Stimulated activated CD8-positive, alpha-beta memory T cell treated with anti-CD3 and anti-CD28 coated beads, Interleukin-12 subunit alpha, Interleukin-12 subunit beta, amount 100 ng/mL, for 4 hours (primary cell): Measurements from ENCODE around the gene APOA4.

Experiments used
- DNase-seq: peaks from one replicate; pipeline ENCODE4 v3.0.0-alpha.2; 2020; ENCODE audit warnings: low read depth

The APOA4 gene

DNA sequence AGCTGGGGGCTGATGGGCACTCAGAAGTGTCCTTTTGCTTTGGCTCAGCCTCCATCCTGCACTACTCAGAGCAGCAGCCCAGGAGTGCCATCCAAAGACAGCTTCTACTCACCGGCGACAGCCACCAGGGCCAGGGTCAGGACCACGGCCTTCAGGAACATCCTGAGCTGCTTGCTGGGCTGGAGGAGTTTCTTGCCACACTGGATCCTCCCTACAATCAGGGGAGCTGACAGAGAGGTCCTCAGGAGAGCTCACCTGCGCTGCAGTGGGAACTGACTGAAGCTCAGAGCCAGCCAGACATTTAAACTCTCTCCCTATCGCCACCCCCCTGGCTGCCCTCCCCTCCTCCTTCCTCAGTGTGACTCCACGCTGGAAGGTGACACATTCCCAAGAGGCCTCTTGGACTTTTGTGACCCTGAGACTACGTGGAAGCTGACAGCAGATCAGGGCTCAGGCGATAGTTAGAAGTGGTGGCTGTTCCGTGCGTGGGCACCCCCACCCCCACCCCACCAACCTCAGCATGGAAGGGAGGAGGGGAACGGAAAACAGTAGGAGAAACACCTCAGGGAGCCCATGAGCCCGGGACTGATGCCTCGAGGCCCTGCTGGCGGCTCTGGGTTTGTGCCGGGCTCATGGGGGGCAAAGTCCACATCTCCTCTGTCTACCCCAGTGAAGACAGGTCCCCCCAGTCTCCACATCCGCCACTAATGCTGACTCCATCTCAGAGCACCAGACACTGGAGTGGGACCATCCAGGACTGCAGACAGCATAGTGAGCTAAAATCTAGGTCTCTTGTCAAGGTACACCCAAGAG, at the start of gene APOA4:
Gene APOA4, minus strand, starts transcription at position 274 of the 813 bp plus-strand sequence. Its CDS starts 113 bp downstream, at position 161.
- no peak for DNase-seq

DNA sequence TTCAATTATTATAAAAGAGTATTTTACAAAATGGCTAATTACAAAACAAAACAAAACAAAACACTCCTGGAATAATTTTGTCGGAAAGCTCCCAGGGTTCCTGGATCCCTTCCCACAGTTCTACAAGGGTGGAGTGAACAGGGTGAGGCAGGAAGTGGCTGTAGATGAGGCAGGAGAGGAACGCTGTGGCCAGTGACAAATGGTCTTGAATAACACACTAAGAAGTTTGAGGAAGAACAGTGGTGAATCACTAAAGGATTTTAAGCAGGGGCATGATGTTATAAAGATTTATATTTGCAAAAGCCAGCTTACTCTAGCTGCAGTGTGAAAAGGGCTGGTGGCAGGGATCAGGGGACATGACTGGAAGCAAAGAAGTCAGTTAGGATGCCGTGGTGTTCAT, 48.1 kb upstream of the APOA4 start:
- no peak for DNase-seq

DNA sequence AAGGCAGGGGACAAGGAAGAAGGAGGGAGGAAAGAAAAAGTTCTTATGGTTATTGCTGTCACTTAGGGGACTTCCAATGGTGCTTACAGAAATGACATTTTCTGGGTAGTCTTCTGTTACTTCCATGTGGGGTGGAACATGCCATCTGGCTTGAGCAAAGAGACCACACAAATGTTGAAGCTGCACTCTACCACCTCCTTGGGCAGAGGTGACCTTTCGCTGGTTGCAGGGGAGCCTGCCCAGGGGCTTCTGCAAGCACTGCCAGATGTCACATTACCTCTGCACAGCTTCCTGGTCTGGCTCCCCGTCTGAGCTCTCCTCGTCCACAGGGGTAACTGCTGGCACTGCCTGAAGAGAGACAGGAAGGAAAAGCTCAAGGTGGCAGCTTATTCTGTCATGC, 47.0 kb upstream of the APOA4 start:
- DNase-seq = no peak

DNA sequence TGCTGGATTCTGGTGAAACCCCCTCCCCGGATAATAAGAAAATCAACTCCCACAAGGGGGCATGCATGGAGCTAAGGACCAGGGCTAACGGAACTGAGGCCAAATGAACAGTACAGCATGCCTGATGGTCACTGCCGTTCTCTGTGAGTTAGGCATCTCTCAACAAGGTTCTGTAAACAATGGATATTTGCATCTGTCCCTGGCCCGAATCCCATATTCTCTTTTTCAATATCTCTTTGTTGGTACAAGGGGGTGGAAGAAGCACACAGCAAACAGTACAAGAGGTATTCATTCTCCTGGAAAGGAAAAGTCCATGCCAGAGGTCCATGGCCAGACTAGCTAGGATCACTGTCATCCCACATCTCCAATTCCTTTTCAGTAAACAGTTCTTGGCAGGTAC, 46.5 kb upstream of the APOA4 start:
- DNase-seq = no peak

DNA sequence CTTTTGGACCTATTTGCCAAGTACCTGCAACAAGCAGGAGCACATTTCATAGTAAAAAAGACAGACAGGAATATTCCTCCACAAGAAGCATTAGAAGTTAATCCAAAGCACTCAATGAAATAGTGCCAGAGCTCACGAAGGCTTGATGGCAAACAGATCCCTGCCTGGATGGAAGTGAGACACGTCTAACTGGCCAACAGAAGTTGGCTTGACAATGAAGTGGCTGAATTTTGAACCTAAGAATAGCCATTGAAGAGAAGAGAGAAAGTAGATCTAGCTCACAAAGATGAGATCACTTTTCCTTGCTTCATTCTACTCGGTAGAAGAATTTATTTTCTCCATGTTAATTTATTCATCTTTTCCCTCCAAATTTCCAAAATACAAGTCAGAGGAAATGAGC, 45.0 kb upstream of the APOA4 start:
- DNase-seq = no peak

DNA sequence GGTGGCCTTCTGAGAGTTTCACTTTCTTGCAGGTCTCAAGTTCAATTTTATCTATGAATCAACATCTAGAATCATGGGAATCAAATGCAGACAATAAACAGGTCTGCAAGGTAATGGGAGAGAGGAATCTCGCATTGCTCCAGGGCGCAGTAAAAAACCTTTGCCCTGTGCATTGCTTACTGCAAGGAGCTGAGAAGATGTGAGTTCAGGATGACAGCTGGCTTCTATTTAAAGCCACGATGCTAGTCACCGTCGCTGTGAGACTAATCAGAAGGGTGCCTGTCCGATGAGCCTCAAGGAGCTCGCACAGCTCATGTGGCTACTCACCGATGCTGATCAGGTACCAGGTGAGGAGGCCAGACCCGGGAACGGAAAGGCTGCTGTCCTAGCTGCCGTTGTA, 44.5 kb upstream of the APOA4 start:
- no peak for DNase-seq

DNA sequence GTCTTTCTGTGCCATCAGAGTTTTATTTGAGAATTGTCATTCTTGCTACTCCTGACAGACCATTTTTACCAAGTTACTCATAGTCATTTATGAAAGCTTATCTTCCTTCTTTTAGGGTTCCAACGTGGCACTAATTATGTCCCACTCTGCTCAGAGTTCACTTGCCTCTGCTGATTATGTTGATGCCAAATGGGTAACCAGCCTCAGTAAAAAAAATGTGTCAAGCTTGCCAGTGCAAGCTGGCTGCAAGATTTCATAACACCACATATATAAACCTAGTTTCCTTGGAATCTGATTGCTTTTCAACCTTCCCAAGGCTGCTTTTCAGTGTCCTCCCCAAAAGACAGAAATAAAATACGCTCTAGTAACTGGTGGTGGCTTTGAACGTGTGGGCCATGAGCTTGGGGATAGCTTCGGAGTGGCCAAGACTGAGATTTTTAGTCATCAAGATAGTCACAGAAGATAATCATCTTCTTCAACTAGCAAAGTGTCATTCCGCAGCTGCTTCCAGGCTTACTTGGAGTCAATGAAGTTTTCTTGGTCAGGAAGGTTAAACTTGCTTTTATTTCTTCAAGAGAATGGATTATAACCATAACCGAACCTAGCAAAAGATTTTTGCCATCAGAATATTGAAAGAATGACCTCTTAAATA, 43.8 kb upstream of the APOA4 start:
- DNase-seq = no peak

DNA sequence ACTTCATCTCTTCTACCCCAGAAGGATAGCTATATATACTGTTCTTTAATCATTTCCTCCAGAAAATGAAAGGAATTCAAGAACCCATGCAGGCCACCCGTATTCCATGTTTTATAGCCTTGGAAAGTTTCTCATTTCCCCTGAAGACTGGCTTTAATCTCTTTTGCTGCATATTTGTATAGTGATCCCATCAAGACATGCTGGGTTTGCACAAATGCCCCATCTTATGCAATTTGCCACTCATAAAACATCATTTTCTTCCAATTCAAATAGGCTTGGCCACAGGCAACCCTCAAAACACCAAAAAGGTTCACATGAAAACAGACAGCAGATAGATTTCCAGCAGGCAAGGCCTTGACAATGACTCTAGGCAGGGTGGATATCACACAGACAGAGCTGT, 42.6 kb upstream of the APOA4 start:
- no peak for DNase-seq

DNA sequence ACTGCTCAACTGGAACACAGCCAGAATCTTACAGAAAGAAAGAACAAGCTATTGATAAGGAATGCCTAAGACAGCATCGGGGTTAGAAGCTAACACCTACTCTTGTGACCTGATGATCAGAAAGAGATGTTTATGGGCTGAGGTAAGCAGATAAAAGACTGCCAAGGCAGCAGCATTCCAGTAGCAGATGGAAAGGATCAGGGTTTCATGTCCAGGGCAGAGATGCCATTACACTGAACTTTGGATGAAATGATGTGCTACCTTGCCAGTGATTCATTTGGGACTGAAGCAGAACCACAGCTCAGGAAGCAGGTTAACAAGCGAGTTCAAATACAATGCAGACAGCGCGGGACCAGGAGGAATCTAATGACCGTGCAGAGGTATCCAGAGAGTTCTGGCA, 41.4 kb upstream of the APOA4 start:
- no peak for DNase-seq

DNA sequence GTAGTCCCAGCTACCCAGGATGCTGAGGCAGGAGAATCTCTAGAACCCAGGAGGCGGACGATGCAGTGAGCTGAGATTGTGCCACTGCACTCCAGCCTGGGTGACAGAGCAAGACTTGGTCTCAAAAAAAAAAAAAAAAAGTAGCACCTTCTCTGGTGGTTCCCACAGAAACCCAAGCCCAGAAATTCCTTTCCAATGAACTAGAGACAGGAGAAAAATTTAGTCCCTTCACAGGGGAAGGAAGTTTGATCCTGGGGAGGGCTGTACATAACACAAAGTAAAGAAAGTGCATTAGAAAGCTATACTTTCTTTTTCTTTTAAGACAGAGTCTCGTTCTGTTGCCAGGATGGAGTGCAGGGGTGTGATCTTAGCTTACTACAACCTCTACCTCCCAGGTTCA, 39.8 kb upstream of the APOA4 start:
- DNase-seq = no peak

DNA sequence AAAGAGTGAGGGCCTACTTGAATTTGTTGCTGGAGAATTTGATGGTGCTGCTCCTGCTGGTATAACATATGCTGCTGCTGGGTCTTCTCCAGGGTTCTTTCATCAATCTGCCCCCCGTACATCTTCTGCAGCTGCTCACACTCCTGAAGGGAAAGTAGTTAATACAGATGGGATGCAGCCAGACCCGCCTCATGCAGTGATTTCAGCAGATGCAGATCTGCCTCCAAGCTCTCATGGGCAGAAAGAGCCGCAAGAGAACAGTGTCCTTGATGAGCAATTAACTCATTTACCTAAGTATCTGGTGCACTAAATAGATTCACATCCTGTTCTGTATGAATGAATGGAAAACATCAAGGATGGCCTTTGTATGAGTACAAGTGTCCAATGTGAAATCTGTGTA, 39.1 kb upstream of the APOA4 start:
- DNase-seq = no peak

DNA sequence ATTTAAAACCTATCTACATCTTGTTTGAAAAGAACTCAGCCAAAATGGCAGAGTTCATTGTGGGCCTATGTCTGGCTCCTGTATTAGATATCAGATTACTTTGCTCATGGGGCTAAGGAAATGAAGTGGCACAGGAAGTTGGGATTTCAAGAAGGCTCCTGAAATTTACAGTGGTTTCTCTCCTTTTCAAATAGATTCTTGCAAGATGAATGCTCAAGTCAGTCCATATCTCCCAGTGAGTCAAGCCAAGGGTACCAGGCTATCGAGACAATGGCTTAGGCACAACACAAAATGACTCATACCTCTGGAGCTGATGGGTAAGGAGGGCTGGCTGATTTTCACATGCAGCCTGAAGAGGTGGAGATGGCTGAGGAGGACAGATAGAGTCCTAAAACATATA, 38.4 kb upstream of the APOA4 start:
- DNase-seq = no peak

DNA sequence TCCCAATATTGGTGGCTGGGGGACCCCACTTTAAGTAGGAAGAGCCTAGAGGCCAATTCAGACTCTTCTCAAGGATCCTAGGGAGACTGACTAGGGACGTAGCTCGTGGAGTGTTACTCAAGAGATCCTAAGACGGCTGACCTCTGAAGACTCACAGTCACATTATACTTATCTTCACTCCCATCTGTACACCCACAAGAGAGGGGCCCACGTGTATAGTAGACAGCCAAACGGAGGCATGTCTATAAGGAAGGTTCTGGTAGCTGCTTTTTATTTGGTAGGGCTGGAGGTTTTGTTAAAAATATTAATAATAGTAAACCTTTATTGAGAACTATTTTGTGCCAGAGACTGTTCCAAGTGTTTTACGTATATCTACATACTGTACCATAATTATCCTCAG, 37.2 kb upstream of the APOA4 start:
- no peak for DNase-seq

DNA sequence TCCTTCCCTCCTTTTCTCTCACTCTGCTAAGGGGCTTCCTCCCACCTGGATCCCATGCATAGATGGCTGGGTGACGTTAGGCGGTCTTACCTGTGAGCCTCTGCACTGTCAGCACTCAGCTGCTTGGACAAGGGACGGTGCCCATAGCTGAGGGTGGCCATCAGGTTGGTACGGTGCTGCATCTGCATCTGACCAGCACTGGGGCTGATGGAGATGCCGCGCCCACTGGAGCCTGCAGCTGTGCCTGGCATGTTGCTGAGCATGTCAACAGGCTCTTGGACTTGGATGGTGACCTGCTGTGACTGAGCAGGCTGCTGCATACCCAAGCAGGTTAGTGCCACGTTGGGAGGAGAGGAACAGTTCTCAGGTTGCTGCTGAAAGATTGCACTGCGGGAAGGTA, 36.1 kb upstream of the APOA4 start:
- no peak for DNase-seq

DNA sequence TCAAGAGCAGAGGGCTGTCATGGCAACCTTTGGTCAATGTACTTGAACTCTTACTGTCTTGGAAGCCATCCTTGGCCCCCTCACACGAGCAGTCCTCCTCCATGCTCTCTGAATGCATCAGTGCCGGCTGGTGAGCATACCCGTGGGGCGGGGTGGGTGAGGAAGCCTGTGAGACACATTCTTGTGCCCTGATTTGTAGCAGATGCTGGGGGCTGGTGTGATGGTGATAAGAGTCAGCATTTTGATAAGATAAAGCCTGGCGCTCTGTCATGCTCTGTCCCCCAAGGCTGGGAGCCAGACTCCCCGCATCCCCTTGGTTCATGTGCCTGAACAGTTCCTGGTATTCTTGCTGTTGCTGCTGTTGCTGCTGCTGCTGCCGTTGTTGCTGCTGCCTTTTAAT, 34.8 kb upstream of the APOA4 start:
- DNase-seq = no peak

DNA sequence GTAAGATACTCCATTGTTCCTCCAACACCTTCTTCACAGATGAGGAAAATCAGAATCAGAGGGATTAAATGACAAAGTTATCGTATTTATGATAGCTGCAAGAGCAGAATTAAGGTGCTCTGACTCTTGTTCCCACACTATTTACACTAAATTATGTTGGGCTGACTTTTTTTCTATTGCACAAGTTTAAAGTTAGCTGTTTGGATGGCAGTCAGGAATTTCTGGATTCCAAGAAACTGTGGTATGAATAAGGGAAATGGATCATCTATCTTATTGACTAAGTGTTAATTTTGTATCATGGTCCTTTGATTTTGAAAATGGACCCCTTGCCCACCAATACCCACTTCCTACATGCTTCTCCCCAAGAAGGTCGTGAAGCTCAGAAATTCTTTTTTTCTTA, 34.2 kb upstream of the APOA4 start:
- DNase-seq = no peak

DNA sequence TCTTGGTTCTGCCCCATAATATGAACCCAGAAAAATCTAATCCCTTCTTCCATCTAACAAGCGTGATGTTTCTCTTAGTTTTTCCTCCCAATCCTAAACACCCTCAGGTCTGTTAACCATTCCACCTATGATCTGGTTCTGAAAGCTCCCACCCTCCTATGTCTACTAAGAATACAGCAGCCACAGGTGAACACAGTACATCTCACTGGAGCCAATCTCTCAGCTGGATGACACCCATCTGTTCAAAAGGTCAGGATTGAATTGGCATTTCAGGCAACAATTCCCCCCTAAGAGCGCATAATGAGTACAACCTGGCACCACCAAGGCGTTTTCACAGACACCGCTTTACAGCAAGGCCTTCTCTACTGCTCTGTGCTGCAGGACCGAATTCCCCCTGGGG, 33.3 kb upstream of the APOA4 start:
- DNase-seq = no peak

DNA sequence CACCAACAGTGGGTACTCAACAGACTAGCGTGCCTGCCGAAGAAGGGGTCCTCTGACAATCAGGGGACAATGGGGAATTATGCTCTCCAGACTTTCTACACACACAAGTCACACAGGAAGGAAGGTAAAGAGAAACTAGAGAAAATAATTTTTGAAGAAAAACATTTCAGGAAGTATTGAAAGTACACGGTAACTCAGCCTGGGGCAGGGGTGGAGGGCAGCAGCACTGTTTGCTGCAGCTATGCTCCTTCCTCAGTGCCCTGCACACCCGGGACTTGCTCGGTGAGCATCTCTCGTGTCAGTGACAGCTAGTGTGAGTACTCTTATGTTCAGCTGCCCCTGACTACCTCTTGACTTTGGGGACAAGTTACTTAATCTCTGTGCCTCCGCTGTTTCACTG, 32.3 kb upstream of the APOA4 start:
- DNase-seq = no peak

DNA sequence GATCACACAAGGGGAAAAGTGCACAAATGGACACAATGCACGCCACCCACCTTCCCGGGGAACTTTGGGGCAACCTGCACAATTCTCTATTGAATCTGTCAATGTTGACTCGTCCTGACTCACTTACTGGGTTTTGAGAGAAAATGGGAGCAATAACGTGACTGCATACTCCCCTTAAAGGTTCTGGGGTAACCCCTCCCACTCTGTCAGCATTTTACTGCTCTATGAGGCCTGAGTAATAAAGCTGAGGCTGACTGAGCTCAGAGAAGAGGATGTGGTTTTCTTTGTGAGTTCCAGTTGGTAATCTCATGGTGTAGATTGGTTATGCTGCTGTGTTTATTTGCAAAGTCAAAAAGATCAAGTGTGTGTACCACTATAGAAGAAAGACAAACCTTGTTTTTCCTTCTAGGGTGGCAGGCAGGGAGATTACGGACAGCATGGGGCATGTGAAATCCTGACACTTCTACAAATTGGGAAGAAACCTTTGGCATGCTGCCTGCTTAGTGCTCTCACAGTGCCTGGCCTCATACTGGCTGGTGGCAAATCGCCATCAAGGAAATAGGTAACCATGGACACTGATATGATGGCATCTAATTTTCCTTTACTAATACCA, 30.5 kb upstream of the APOA4 start:
- DNase-seq = peak; percentile 25

DNA sequence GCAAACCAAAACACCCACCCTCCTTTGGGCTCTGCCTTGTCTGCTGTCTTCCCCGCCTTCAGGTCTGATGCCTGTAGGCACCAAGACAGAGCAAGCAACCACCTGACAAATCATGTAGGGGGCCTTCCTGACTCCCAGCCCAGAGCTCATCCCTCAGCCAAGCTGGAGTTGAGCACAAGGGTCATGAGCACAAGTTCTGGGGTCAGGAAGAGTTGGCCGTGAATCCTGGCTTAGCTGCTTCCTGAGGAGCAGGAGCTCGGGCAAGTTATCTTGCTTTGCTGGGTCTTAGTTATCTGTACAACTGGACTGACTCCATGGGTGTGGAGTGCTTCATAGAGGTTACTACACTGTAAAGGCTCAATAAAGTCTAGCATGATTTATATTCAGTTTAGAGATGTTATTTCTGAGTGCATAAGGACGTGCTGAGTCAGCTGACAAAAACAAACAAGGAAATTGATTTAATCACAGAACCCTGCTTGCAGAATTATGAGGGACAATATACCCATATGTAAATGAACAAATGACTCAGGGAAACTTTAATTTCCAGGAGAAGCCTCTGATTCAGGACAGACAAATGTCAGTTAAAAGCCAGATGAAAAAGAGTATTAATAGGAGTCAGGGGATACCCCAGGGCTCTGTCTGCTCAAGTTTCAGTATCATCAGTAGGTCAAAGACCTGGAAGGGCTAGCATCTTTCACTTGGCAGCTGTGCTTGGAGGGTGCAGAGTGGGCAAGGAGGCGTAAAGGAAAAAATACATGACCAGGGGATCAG, 29.3 kb upstream of the APOA4 start:
- DNase-seq = no peak

DNA sequence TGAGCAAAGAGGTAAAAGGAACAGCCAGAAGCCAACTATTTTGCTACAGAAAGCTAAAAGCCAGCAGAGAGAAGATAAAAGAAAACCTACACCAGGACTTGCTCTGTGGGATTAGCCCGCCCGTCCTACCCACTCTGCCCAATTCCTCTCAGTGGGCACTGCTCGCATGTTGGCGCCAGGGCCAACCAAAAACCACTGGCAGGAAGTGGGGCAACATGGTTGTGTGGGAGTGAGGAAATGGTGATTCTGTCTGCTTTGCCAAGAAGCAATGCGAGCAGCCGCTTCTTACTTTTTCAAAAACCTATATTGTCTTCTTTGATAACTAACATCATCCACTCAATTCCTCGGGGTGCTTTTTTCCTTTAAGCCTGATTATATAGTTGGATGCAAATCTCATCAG, 28.5 kb upstream of the APOA4 start:
- DNase-seq = peak; percentile 41

DNA sequence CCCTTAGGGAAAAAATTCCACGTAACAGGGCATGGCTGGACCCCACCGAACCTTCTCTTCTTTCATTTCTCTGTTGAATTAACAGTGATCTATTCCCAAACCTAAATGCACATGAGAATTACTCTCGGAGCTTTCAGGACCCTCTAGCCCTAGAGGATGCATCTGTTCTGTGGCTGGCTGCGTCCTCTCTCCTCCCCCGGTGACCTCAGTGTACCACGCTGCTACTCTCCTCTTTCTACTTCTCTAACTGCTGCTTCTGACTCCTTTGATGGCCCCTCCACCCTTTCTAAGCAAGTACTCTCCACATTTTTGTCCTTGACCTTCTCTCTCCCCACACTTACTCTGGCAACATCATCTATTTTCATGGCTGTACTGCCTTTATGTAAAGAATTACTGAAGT, 26.4 kb upstream of the APOA4 start:
- DNase-seq = no peak

DNA sequence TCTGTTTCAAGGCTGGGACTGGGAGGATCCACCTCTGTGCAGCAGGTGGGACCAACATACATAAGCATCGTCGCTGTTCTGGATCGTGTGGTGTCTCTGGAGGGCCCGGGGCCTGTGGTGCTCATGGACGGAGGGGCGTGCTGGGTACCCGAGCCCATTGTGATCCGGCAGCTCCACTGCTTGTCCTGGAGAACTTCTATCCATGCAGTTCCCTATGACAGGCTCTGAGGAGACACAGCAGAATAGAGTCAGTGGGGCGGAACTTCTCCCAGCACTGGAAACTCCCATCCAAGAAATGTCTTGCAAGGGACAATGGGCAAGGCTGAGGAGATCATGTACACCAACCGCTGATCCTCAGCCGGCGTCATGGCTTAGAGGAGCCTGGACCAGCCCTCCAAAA, 26.0 kb upstream of the APOA4 start:
- no peak for DNase-seq
